Measurements from ENCODE around the gene C1orf116.

Gene C1orf116

DNA sequence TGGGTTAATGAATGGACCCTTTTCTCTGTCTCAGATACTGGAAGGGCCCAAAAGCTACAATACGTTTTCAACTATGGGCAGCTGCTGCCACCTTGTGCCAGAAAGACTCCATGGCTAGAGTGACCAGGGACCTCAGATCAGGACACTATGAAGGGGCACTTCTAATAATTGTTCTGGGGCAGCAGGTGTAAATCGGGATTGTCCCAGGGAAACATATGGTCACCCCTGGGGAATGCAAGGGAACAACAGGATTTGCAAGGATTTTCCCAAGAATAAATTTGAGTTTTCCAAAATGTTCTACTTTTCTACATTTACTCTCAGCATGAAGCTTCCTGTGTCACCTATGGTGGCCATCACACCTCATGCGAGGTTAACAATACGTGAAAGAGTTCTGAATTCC lies 50.3 kb downstream of the C1orf116 start:
- TF ChIP-seq, protein P1, sequence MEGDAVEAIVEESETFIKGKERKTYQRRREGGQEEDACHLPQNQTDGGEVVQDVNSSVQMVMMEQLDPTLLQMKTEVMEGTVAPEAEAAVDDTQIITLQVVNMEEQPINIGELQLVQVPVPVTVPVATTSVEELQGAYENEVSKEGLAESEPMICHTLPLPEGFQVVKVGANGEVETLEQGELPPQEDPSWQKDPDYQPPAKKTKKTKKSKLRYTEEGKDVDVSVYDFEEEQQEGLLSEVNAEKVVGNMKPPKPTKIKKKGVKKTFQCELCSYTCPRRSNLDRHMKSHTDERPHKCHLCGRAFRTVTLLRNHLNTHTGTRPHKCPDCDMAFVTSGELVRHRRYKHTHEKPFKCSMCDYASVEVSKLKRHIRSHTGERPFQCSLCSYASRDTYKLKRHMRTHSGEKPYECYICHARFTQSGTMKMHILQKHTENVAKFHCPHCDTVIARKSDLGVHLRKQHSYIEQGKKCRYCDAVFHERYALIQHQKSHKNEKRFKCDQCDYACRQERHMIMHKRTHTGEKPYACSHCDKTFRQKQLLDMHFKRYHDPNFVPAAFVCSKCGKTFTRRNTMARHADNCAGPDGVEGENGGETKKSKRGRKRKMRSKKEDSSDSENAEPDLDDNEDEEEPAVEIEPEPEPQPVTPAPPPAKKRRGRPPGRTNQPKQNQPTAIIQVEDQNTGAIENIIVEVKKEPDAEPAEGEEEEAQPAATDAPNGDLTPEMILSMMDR (IDR thresholded peaks at IDR 0.05; ENCODE audit: control insufficient read depth, extremely low read depth, insufficient read depth): peak; percentile 97
- DNase-seq (ENCODE audit: low read depth): no peak
- no peak overlapping the region for H3K4me3 ChIP-seq (ENCODE audit: low read depth, low read length)

GRCh38 chr1:206979379-206980043 lies 53.0 kb downstream of the C1orf116 start:
- no peak for DNase-seq (ENCODE audit: low read depth)
- TF ChIP-seq, protein P1 (IDR thresholded peaks at IDR 0.05; ENCODE audit: control insufficient read depth, extremely low read depth, insufficient read depth): peak; percentile 58
- no peak overlapping the region for H3K4me3 ChIP-seq (ENCODE audit: low read depth, low read length)

DNA sequence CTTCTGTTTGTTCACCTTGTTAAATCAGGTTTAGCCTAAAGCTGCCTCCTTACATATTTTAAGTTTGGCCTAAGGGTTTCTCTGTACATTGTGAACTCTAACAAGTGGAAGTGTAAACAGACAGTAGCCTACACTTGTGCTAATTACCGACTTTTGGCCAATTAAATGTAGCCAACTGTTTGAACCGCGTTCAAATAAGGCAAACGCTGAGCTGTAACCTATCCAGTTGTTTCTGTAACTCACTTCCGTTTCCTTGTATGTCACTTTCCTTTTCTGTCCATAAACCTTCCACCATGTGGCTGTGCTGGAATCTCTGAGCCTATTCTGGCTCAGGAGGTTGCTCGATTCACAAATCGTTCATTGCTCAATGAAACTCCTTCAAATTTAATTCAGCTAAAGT lies 54.3 kb downstream of the C1orf116 start:
- no peak overlapping the region for H3K4me3 ChIP-seq (ENCODE audit: low read depth, low read length)
- TF ChIP-seq, protein P1 (IDR thresholded peaks at IDR 0.05; ENCODE audit: control insufficient read depth, extremely low read depth, insufficient read depth): no peak
- DNase-seq (ENCODE audit: low read depth): peak; percentile 40

DNA sequence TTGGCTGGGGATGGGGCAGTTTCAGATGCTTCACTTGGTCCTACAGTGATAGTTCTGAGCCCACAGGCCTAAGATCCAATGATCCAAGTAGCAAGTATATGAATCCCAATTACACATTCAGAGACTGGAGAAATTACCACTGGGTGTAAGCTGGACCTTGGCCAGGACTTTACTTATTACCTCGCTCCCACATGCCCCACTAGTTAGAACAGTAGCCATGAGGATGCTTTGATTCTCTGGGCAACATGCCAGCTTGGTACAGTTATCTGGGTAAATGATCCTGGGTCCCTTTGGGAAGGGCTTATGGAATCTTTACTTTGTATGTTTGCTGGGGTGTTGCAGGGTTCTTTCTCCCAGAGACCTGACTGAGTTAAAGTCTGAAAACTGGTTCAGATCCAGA lies 57.2 kb downstream of the C1orf116 start:
- TF ChIP-seq, protein P1 (IDR thresholded peaks at IDR 0.05; ENCODE audit: control insufficient read depth, extremely low read depth, insufficient read depth): no peak
- no peak overlapping the region for H3K4me3 ChIP-seq (ENCODE audit: low read depth, low read length)
- no peak for DNase-seq (ENCODE audit: low read depth)

DNA sequence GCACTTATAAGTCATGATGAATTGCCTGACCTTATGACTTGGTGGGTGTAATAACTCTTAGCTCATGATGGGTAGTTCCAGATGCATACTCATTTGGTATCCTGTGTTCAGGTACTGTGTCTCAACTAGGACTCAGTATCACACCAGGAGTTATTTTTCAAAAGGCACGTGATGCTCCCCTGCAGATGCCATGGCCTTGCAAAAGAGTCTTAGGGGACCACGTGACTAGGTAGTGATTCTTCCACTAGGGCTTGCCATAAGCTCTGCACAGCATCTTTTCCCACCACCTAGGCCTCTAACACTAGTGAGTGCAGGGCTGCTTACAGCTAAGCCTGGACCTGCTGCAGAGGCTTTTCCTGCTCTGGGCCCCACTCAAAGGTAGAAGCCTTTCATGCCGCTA lies 58.4 kb downstream of the C1orf116 start:
- TF ChIP-seq, protein P1 (IDR thresholded peaks at IDR 0.05; ENCODE audit: control insufficient read depth, extremely low read depth, insufficient read depth): no peak
- no peak for DNase-seq (ENCODE audit: low read depth)
- H3K4me3 ChIP-seq (ENCODE audit: low read depth, low read length): no peak overlapping the region

DNA sequence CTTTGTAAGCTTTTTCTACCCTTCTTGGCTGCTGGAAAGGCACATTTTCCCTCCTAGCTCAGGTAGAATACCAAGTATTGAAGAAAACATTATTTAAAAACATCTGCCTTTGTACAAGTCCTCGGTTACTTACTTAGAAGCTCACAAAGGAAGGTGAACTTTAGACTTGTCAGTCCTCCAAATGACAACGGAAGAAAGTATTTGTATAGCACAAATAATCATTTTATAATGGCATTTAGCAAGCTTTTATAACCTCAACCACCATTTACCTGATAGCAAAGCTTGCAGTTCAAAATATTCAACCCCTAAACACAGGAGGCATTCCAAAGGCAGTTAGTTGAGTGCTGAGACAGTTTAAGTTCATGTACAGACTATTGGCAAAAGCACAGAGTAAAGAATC lies 59.8 kb downstream of the C1orf116 start:
- H3K4me3 ChIP-seq (ENCODE audit: low read depth, low read length): no peak overlapping the region
- TF ChIP-seq, protein P1 (IDR thresholded peaks at IDR 0.05; ENCODE audit: control insufficient read depth, extremely low read depth, insufficient read depth): no peak
- DNase-seq (ENCODE audit: low read depth): no peak
